Liver (tissue), 3 donors: ENCODE data around the gene URM1.

Source experiments
- ATF3 ChIP-seq: IDR thresholded peaks from 2 replicates; pipeline ENCODE4 v1.6.1; 2016; ENCODE audit warnings: antibody characterized with exemption
- CTCF ChIP-seq: fragments of 150-350 bp; IDR thresholded peaks from 2 replicates; pipeline ENCODE4 v1.5.1; 2017; ENCODE audit warnings: improper control_type of control experiment, low read depth, low read length; ENCODE audit not compliant: missing input control
- EGR1 ChIP-seq, 2 donors: IDR thresholded peaks; 2 replicates each; pipeline ENCODE4 v1.6.1; 2016 to 2018; ENCODE audit warnings: antibody characterized with exemption in 2 of 2, low read depth in 2 of 2
- HNF4A ChIP-seq, 2 donors: conservative IDR thresholded peaks; 2 replicates each; pipeline ENCODE4 v1.6.1; 2016; ENCODE audit warnings: antibody characterized with exemption in 2 of 2, mild to moderate bottlenecking in 2 of 2
- HNF4G ChIP-seq: IDR thresholded peaks from 2 replicates; pipeline ENCODE4 v1.6.1; 2016; ENCODE audit warnings: antibody characterized with exemption
- MAX ChIP-seq: IDR thresholded peaks from 2 replicates; pipeline ENCODE4 v1.6.1; 2016; ENCODE audit warnings: antibody characterized with exemption
- RAD21 ChIP-seq, 2 donors: IDR thresholded peaks; 2 replicates each; pipeline ENCODE4 v1.6.1; 2016; ENCODE audit warnings: antibody characterized with exemption in 2 of 2, mild to moderate bottlenecking in 2 of 2
- REST ChIP-seq: IDR thresholded peaks from 2 replicates; pipeline ENCODE4 v1.6.1; 2016; ENCODE audit warnings: antibody characterized with exemption, mild to moderate bottlenecking
- YY1 ChIP-seq: IDR thresholded peaks from 2 replicates; pipeline ENCODE4 v1.6.1; 2016; ENCODE audit warnings: antibody characterized with exemption, mild to moderate bottlenecking
- ZBTB33 ChIP-seq: IDR thresholded peaks from 2 replicates; pipeline ENCODE4 v1.6.1; 2016; ENCODE audit warnings: antibody characterized with exemption
- donor health status: healthy.
- donor health status: healthy.

GRCh38 chr9:128428644-128429512, 57.7 kb downstream of the URM1 start:
- no peak for TF ChIP-seq CTCF
- TF ChIP-seq YY1 = no peak
- no peak for TF ChIP-seq RAD21 (IDR thresholded peaks at IDR 0.05)
- TF ChIP-seq MAX = no peak
- no peak for TF ChIP-seq HNF4A (conservative IDR thresholded peaks at IDR 0.05)
- no peak for TF ChIP-seq REST
- no peak for TF ChIP-seq EGR1 (IDR thresholded peaks at IDR 0.05; ENCODE audit: low read depth in 2 of 2)
- no peak for TF ChIP-seq HNF4G
- TF ChIP-seq ATF3 = no peak
- TF ChIP-seq ZBTB33 = no peak
